ENCODE measurements around the gene AK9. TPM values are rescaled to one million over a fixed set of nuclear protein-coding genes. Genes with fewer than 3 reads are reported as not detected.

The AK9 gene
- total and polyA plus RNA-seq, 9 of the 15 experiments (the other 6 are each of a cell fraction or from before 2014, with no cell fraction given): 0.59 to 1.9 (median 1.2) TPM

- Histone ChIP-seq H3K4me1 (replicated peaks in 1 of 2; ENCODE audit: control insufficient read depth in 2 of 2, insufficient read depth in 2 of 2, low read length in 2 of 2) (peaks cover 0 to 12% of the 10 kb centered on the region in 2 experiments; a peak in 2 of 5 replicates), H3K79me2 (ENCODE audit: control insufficient read depth, insufficient read depth, low read length) (no peaks in the 10 kb centered on the region), H3K36me3 (ENCODE audit: control insufficient read depth, insufficient read depth, low read length) (no peaks in the 10 kb centered on the region), H2AFZ (ENCODE audit: low read depth, low read length) (no peak overlapping the region), H4K20me1 (replicated peaks; ENCODE audit: control insufficient read depth, insufficient read depth, low read length) (no peaks in the 10 kb centered on the region), H3K4me3 (no peak overlapping the region), H3K27ac (ENCODE audit: extremely low read depth, low read depth, low read length) (no peak overlapping the region), H3K4me2 (ENCODE audit: insufficient read depth, low read length) (no peak overlapping the region), H3K9me3 (replicated peaks; ENCODE audit: control insufficient read depth, insufficient read depth, low read depth, low read length) (no peaks in the 10 kb centered on the region), H3K9ac (ENCODE audit: insufficient read depth in 1 of 2, low read depth in 2 of 2, low read length in 2 of 2) (no peak overlapping the region), H3K27me3 (ENCODE audit: control insufficient read depth in 2 of 2, insufficient read depth in 2 of 2, low read length in 2 of 2) (peaks cover 2 to 4% of the 10 kb centered on the region in 2 experiments; a peak in 2 of 5 replicates), H3K9me1 (ENCODE audit: control insufficient read depth, insufficient read depth, low read length) (no peaks in the 10 kb centered on the region)
- no TSS peak for BruUV-seq (replicated peaks)
- no peak for ATAC-seq
- CTCF ChIA-PET (ENCODE audit: low intra/inter-chr PET ratio): no interaction called here
- no peak for DNase-seq (ENCODE audit: extremely low read depth in 1 of 4, low spot score in 3 of 4)
- POLR2A ChIA-PET: interaction anchor here (0.8 kb wide), 1 partner anchor 19 kb away, joined by 3 read pairs; no protein-coding TSS in a partner anchor
- in situ Hi-C loops (cut with MboI): no loop called here
- intact Hi-C loops (cut with micrococcal nuclease): loop anchor here (5.0 to 10.0 kb wide), 2 partner anchors 166 to 508 kb away; no protein-coding TSS in a partner anchor
- FAIRE-seq: no peak
- TF ChIP-seq BCL6 (CRISPR knock-in tag; IDR thresholded peaks at IDR 0.05) (no peak), DNMT1 (IDR thresholded peaks at IDR 0.05) (no peak), C11orf30 (IDR thresholded peaks at IDR 0.05; ENCODE audit: low read depth) (no peak), ZNF224 (CRISPR knock-in tag; IDR thresholded peaks at IDR 0.05) (no peak), CEBPZ (IDR thresholded peaks at IDR 0.05; ENCODE audit: borderline replicate concordance, low read depth, low read length) (no peak)
- TF ChIP-seq, protein P1, sequence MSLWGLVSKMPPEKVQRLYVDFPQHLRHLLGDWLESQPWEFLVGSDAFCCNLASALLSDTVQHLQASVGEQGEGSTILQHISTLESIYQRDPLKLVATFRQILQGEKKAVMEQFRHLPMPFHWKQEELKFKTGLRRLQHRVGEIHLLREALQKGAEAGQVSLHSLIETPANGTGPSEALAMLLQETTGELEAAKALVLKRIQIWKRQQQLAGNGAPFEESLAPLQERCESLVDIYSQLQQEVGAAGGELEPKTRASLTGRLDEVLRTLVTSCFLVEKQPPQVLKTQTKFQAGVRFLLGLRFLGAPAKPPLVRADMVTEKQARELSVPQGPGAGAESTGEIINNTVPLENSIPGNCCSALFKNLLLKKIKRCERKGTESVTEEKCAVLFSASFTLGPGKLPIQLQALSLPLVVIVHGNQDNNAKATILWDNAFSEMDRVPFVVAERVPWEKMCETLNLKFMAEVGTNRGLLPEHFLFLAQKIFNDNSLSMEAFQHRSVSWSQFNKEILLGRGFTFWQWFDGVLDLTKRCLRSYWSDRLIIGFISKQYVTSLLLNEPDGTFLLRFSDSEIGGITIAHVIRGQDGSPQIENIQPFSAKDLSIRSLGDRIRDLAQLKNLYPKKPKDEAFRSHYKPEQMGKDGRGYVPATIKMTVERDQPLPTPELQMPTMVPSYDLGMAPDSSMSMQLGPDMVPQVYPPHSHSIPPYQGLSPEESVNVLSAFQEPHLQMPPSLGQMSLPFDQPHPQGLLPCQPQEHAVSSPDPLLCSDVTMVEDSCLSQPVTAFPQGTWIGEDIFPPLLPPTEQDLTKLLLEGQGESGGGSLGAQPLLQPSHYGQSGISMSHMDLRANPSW (CRISPR knock-in tag; IDR thresholded peaks at IDR 0.05): no peak
- TF ChIP-seq, protein P2, sequence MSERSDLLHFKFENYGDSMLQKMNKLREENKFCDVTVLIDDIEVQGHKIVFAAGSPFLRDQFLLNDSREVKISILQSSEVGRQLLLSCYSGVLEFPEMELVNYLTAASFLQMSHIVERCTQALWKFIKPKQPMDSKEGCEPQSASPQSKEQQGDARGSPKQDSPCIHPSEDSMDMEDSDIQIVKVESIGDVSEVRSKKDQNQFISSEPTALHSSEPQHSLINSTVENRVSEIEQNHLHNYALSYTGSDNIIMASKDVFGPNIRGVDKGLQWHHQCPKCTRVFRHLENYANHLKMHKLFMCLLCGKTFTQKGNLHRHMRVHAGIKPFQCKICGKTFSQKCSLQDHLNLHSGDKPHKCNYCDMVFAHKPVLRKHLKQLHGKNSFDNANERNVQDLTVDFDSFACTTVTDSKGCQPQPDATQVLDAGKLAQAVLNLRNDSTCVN (CRISPR knock-in tag; IDR thresholded peaks at IDR 0.05): no peak
These were observed 2.1 kb upstream of the AK9 start for GRCh38 chr6:109693111-109693510.

All from K562 (cell line).